ENCODE measurements around the gene EMC6. TPM values are rescaled to one million over a fixed set of nuclear protein-coding genes. Genes with fewer than 3 reads are reported as not detected.

The EMC6 gene
- total RNA-seq, 3 donors from 2014 or later (not counting 1 experiment from before 2014, with no cell fraction given), result 29.3 to 34.7 (median 32.1) TPM

GRCh38 chr17:3656755-3657587 lies 11.6 kb upstream of the EMC6 start:
- Mint-ChIP-seq H3K27ac (no peak overlapping the region), H3K4me1 (no peaks in the 10 kb centered on the region), H3K4me3 (no peak overlapping the region), H3K9me3 (no peaks in the 10 kb centered on the region), H3K27me3 (ENCODE audit: low read depth in 2 of 2) (no peaks in the 10 kb centered on the region), H3K36me3 (no peaks in the 10 kb centered on the region)
- Histone ChIP-seq H3K4me3 (ENCODE audit: low read length) (no peak overlapping the region), H3K27ac (ENCODE audit: low read length) (no peak overlapping the region), H3K9me3 (ENCODE audit: control insufficient read depth, insufficient read depth, low read length) (no peaks in the 10 kb centered on the region), H3K4me1 (ENCODE audit: control insufficient read depth, insufficient read depth, low read length) (no peaks in the 10 kb centered on the region), H3K27me3 (ENCODE audit: control insufficient read depth, insufficient read depth, low read length) (no peaks in the 10 kb centered on the region), H3K36me3 (ENCODE audit: control insufficient read depth, insufficient read depth, low read length) (no peaks in the 10 kb centered on the region)
- intact Hi-C loops (cut with micrococcal nuclease), result no loop called here
- no peak for ATAC-seq
- 95% methylated on average over 16 of the region's 16 CpGs for WGBS (ENCODE audit: insufficient coverage)
- TF ChIP-seq CTCF (IDR thresholded peaks at IDR 0.05), result no peak
- DNase-seq, result no peak

- H3K4me3 ChIP-seq (ENCODE audit: low read length), result no peak overlapping the region
- ATAC-seq, result no peak
- H3K9me3 ChIP-seq (ENCODE audit: control insufficient read depth, insufficient read depth, low read length), result no peaks in the 10 kb centered on the region
- no peaks in the 10 kb centered on the region for H3K36me3 ChIP-seq (ENCODE audit: control insufficient read depth, insufficient read depth, low read length)
- H3K27me3 ChIP-seq (ENCODE audit: control insufficient read depth, insufficient read depth, low read length), result no peaks in the 10 kb centered on the region
- no peaks in the 10 kb centered on the region for H3K9me3 Mint-ChIP-seq
- no peak for DNase-seq
- H3K27ac ChIP-seq (ENCODE audit: low read length), result no peak overlapping the region
- H3K27ac Mint-ChIP-seq, result no peak overlapping the region
- H3K4me1 ChIP-seq (ENCODE audit: control insufficient read depth, insufficient read depth, low read length), result no peaks in the 10 kb centered on the region
- TF ChIP-seq CTCF (IDR thresholded peaks at IDR 0.05), result no peak
- WGBS (ENCODE audit: insufficient coverage), result 90% methylated on average over 7 of the region's 7 CpGs
- H3K4me3 Mint-ChIP-seq, result no peak overlapping the region
- intact Hi-C loops (cut with micrococcal nuclease), result no loop called here
- H3K36me3 Mint-ChIP-seq, result no peaks in the 10 kb centered on the region
- no peaks in the 10 kb centered on the region for H3K4me1 Mint-ChIP-seq
- no peaks in the 10 kb centered on the region for H3K27me3 Mint-ChIP-seq (ENCODE audit: low read depth in 2 of 2)
These were observed 11.1 kb upstream of the EMC6 start for GRCh38 chr17:3657588-3657869.

- H3K4me1 ChIP-seq (ENCODE audit: control insufficient read depth, insufficient read depth, low read length), result no peaks in the 10 kb centered on the region
- no peak overlapping the region for H3K27ac Mint-ChIP-seq
- no peaks in the 10 kb centered on the region for H3K36me3 ChIP-seq (ENCODE audit: control insufficient read depth, insufficient read depth, low read length)
- H3K27me3 ChIP-seq (ENCODE audit: control insufficient read depth, insufficient read depth, low read length), result no peaks in the 10 kb centered on the region
- H3K4me3 Mint-ChIP-seq, result no peak overlapping the region
- no peak for TF ChIP-seq CTCF (IDR thresholded peaks at IDR 0.05)
- H3K4me1 Mint-ChIP-seq, result no peaks in the 10 kb centered on the region
- H3K27ac ChIP-seq (ENCODE audit: low read length), result no peak overlapping the region
- ATAC-seq (no peak), DNase-seq (no peak)
- no peak overlapping the region for H3K4me3 ChIP-seq (ENCODE audit: low read length)
- no peaks in the 10 kb centered on the region for H3K36me3 Mint-ChIP-seq
- H3K9me3 Mint-ChIP-seq, result no peaks in the 10 kb centered on the region
- 91% methylated on average over 42 of the region's 42 CpGs for WGBS (ENCODE audit: insufficient coverage)
- intact Hi-C loops (cut with micrococcal nuclease), result no loop called here
- no peaks in the 10 kb centered on the region for H3K27me3 Mint-ChIP-seq (ENCODE audit: low read depth in 2 of 2)
- H3K9me3 ChIP-seq (ENCODE audit: control insufficient read depth, insufficient read depth, low read length), result no peaks in the 10 kb centered on the region
These were observed 10.5 kb upstream of the EMC6 start for GRCh38 chr17:3657874-3658783.

Measured in natural killer cell (primary cell).